ENCODE data around the gene CDYL. TPM values are rescaled to one million over a fixed set of nuclear protein-coding genes. Genes with fewer than 3 reads are reported as not detected.

Gene CDYL
- total RNA-seq, 4 donors from 2014 or later: 24.1 to 24.8 (median 24.5) TPM

GRCh38 chr6:4813055-4813454 lies 36.9 kb downstream of the CDYL start:
- DNase-seq (no peak), ATAC-seq (no peak)
- Histone ChIP-seq H3K36me3 (no peaks in the 10 kb centered on the region), H3K27me3 (no peaks in the 10 kb centered on the region), H3K4me3 (no peak overlapping the region), H3K27ac (no peak overlapping the region), H3K4me1 (peaks cover 14 to 39% of the 10 kb centered on the region in 2 donors), H3K9me3 (no peaks in the 10 kb centered on the region)
- in situ Hi-C loops (cut with MboI; ENCODE audit: low sequenced_read_pairs in 4 of 4): no loop called here
- TF ChIP-seq POLR2A (IDR thresholded peaks at IDR 0.05) (no peak), CTCF (IDR thresholded peaks at IDR 0.05 in 4 of 5, conservative IDR thresholded peaks at IDR 0.05 in 1 of 5) (no peak)
- intact Hi-C loops (cut with DNase I; ENCODE audit: low total_unique reads): no loop called here

- Histone ChIP-seq H3K9me3 (no peaks in the 10 kb centered on the region), H3K4me3 (no peak overlapping the region), H3K27ac (no peak overlapping the region), H3K4me1 (peaks cover 14 to 43% of the 10 kb centered on the region in 2 donors), H3K36me3 (no peaks in the 10 kb centered on the region), H3K27me3 (no peaks in the 10 kb centered on the region)
- ATAC-seq (no peak), DNase-seq (no peak)
- TF ChIP-seq POLR2A (IDR thresholded peaks at IDR 0.05) (no peak), CTCF (IDR thresholded peaks at IDR 0.05 in 4 of 5, conservative IDR thresholded peaks at IDR 0.05 in 1 of 5) (no peak)
- intact Hi-C loops (cut with DNase I; ENCODE audit: low total_unique reads) (no loop called here), in situ Hi-C loops (cut with MboI; ENCODE audit: low sequenced_read_pairs in 4 of 4) (no loop called here)
Observed at GRCh38 chr6:4814212-4814611, 38.0 kb downstream of the CDYL start.

- Histone ChIP-seq H3K27me3 (no peaks in the 10 kb centered on the region), H3K36me3 (no peaks in the 10 kb centered on the region), H3K27ac (no peak overlapping the region), H3K4me1 (peaks cover 14 to 43% of the 10 kb centered on the region in 2 donors), H3K4me3 (no peak overlapping the region), H3K9me3 (no peaks in the 10 kb centered on the region)
- in situ Hi-C loops (cut with MboI; ENCODE audit: low sequenced_read_pairs in 4 of 4): no loop called here
- ATAC-seq (no peak), DNase-seq (no peak)
- intact Hi-C loops (cut with DNase I; ENCODE audit: low total_unique reads): no loop called here
- no peak for TF ChIP-seq POLR2A (IDR thresholded peaks at IDR 0.05)
- TF ChIP-seq CTCF (IDR thresholded peaks at IDR 0.05 in 4 of 5, conservative IDR thresholded peaks at IDR 0.05 in 1 of 5): no peak
Observed at GRCh38 chr6:4814987-4815386, 38.8 kb downstream of the CDYL start.

GRCh38 chr6:4815584-4815983 lies 39.4 kb downstream of the CDYL start:
- DNase-seq (no peak), ATAC-seq (no peak)
- Histone ChIP-seq H3K27me3 (no peaks in the 10 kb centered on the region), H3K4me1 (peaks cover 14 to 43% of the 10 kb centered on the region in 2 donors), H3K4me3 (no peak overlapping the region), H3K36me3 (no peaks in the 10 kb centered on the region), H3K9me3 (no peaks in the 10 kb centered on the region), H3K27ac (no peak overlapping the region)
- intact Hi-C loops (cut with DNase I; ENCODE audit: low total_unique reads): no loop called here
- no peak for TF ChIP-seq POLR2A (IDR thresholded peaks at IDR 0.05)
- no peak for TF ChIP-seq CTCF (IDR thresholded peaks at IDR 0.05 in 4 of 5, conservative IDR thresholded peaks at IDR 0.05 in 1 of 5)
- in situ Hi-C loops (cut with MboI; ENCODE audit: low sequenced_read_pairs in 4 of 4): no loop called here

GRCh38 chr6:4816904-4817303 lies 40.7 kb downstream of the CDYL start:
- intact Hi-C loops (cut with DNase I; ENCODE audit: low total_unique reads): no loop called here
- H3K9me3 ChIP-seq: no peaks in the 10 kb centered on the region
- H3K27me3 ChIP-seq: no peaks in the 10 kb centered on the region
- peaks cover 11 to 34% of the 10 kb centered on the region in 2 donors for H3K4me1 ChIP-seq
- ATAC-seq: no peak
- TF ChIP-seq POLR2A (IDR thresholded peaks at IDR 0.05) (no peak), CTCF (IDR thresholded peaks at IDR 0.05 in 4 of 5, conservative IDR thresholded peaks at IDR 0.05 in 1 of 5) (no peak)
- H3K27ac ChIP-seq: no peak overlapping the region
- no peak for DNase-seq
- no peaks in the 10 kb centered on the region for H3K36me3 ChIP-seq
- no peak overlapping the region for H3K4me3 ChIP-seq
- in situ Hi-C loops (cut with MboI; ENCODE audit: low sequenced_read_pairs in 4 of 4): no loop called here

All from gastrocnemius medialis (tissue), 4 donors.